22Rv1 (cell line): ENCODE results near the gene ENPP5.

Source experiments
- H3K27ac ChIP-seq: fragments of 450-650 bp; 2 replicates; pipeline ENCODE4 v1.5.1; 2017
- CTCF ChIP-seq: fragments of 450-650 bp; IDR thresholded peaks from 2 replicates; pipeline ENCODE4 v1.5.1; 2017; ENCODE audit warnings: mild to moderate bottlenecking
- ZFX ChIP-seq: fragments of 450-650 bp; IDR thresholded peaks from 2 replicates; pipeline ENCODE4 v1.6.1; 2017; ENCODE audit warnings: antibody characterized with exemption, borderline replicate concordance

ENPP5 gene

GRCh38 chr6:46113370-46113769 is 57.4 kb downstream of the ENPP5 start:
- no peak for TF ChIP-seq CTCF
- TF ChIP-seq ZFX, result no peak

More at GRCh38 chr6:46113370-46113769, 57.4 kb downstream of the ENPP5 start:
- no peak overlapping the region for H3K27ac ChIP-seq
